NCI-H510A treated with DMSO at 0.1 percent for 48 hours (cell line): Measurements from ENCODE around the gene MRPL11.

Experiments
- DNase-seq: peaks from one replicate; lab custom pipeline; 2025; lab: John Stamatoyannopoulos, UW

The MRPL11 gene

DNA sequence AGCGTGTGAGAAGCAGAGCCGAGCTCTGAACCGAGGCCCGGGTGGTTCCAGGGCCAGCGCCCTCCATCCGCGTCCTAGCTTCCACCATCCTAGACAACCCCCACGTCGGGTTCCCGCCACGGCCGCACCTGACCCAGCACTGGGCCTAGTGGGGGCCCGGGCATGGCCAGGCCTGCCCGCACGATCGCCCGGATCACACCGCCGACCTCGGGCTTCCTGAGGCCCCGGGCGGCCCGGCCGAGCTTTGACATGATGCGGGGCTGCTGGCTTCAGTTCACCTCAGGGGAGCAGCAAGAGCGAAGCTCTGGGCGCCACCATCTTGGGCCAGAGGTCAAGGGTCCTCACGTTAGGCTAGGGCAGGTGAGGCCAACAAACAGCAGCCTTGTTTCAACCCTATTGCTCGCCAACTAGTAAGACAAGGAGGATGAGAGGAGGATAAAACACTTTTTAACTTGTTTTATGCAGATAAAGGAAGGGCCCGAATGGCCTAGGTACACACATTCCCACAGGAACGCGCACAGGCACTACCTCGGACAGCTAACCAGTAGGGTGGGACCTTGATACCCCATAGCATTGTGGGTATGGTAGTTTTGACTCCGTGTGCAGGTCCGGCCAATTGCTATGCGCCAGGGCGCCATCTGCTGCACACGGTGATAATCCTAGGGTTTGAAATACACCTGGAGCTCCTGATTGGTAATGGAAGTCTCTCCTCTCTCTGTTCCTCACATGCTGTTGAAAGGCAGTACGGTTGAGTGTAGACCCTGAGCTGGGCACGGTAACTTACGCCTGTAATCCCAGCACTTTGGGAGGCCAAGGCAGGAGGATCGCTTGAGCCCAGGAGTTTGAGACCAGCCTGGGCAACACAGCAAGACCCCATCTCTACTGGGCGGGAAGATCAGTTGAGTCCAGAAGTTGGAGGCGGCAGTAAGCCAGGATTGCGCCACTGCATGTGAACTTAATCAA lies at the start of gene MRPL11:
MRPL11 (minus strand) TSS at position 345 of the 963 bp plus-strand sequence; CDS start at position 251, 94 bp downstream.
- DNase-seq = peak; percentile 95

DNA sequence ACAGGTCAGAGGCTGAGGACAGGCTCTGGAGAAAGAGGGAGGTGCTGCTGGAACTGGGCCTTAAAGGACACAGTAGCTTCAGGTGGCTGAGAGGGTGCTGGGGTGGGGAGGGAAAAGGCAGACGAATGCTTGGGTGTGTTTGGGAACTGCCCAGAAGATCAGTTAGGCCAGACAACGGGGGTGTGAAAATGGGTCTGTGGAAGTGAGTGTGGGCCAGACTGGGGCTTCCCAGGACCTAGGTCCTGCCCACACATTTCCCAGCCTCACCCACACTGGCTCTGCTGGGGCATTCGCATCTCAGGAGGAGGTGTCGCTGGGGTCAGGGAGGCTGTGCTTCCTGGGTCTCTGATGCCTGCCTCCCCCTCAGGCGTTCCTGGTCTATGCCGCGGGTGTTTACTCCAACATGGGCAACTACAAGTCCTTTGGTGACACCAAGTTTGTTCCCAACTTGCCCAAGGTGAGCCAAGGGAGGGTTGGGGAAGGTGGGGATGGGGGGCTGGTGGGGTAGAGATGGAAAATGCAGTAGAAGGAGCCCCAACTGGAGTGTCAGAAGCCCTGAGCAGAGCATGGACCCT lies 46.2 kb upstream of the MRPL11 start:
- DNase-seq = no peak

GRCh38 chr11:66480117-66480938 lies 41.7 kb upstream of the MRPL11 start, which contains the start of gene DPP3:
Gene DPP3 (plus strand): TSS chr11:66480434. CDS start chr11:66482201, 1,767 bp downstream.
- DNase-seq = peak; percentile 94

DNA sequence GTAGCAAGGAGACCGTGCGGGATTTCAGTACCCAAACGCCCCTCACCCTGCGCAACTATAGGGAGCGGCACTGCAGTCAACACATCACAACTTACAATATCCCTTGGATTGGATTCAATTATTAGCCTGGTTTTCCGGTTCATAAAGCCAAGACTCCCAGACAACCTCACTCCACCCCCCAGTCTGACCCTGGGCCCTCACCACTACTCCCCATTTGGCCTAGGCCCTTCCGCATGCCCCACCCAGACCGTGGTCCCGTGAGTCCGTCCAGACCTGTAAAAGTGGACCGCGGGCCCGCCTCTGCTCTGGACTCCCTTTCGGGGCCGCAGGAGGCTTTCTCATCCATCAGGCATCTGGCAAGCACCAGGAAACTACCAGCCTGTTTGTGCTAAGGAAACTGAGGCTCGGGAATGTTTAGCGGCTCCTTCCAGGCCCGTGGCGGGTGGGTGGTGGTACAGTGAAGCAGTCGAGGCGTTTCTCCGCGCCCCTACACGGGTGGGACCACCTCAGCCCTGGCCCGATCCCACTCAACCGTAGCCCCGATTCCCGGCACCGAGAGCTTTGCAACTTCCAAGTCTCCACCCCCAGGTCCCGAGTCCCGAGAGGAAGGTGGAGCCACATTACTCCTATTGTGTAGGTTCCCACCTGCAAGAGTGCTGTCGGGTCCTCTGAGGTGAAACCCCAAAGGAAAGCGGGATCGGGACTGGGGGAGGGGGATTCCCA lies 40.9 kb upstream of the MRPL11 start:
- DNase-seq = peak; percentile 77

DNA sequence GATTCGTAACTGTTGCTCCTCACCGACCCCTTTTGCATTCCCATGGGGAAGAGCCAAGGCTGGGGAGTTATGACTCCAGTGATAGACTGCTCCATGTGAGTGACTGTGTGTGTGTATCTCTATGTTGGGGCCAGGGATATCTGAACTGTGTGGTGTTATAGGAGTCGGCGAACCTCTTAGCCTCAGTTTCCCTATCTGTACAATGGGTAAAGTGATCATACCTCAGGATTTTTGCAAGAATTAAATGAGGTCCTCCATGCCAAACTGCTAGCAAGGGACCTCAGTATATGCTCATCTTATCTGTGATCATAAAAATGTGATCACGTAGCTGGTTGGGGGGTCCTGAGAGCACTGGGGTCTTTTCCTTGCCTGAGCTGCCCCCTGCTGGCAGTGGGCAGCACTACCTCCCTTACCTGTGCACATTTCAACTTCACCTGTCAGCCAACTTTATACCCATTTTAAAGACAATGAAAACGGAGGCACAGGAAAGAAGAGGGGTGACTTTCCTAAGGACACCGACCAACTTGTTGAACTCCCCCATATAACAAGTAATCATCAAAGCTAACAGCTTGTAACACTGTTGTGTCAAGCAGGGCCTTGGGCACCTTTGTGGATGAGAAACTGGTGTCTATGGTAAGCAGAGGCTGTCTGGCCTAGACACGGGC lies 40.2 kb upstream of the MRPL11 start:
- no peak for DNase-seq

DNA sequence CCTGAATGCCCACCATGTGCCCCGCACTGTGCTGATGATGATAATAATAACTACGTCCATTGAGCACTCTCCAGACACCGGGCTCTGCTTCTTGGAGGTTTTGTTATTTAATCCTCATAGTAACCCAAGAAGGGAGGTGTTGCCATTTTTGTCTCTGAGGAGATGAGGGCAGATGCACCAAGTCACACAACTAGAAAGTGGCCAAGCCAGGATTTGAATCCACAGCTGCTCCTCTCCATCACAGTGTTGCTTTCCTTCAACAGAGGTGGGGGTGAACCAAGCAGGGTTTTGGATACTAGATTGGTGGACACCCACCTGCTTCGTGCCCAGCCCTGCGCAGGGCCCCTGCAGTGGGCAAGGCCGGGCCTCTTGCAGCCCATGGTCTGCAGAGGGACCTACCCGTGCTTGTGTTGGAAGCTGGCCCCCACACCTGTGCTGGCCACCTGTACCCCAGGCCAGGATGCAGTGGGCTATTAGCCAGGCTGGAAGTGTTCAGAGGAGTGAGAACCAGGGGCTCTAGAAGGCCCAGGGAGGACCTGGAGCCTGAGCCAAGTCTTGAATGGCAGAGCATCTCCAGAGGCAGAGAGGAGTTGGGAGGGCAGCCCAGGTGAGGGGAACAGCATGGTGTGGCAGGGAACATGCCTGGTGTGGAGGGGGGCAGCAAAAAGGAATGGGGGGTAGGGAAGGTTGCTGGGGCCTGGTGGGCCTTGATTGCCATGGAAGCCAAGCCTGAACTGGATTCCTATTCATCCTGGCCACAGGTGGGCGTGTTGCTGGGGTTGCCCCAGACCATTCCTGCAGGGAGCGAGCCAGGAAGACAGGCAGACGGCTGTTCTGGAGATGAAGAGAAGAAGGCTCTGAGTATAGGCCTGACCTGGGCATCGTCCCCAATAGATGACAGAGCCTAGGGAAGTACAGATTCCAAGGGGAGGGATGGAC lies 38.9 kb upstream of the MRPL11 start:
- no peak for DNase-seq

DNA sequence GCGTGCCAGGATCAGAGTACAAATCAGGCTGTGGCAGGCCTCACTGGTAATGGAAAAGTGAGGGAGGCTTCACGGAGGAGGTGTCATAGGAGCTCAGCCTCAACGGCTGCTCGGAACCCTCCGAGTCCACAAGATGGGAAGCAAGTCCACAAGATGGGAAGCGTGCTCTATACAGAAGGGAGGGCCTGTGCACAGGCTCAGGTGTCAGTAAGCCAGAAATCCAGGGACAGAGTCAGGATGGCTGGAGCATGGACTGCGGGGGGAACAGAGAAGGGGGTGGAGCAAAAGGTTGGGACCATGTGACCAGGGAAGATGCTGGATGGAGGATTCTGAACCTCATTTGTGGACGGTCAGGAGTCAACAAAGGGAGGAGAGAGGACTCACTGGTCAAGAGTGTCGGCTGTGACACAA lies 38.2 kb upstream of the MRPL11 start:
- DNase-seq = no peak

GRCh38 chr11:66476173-66476840 lies 37.7 kb upstream of the MRPL11 start:
- no peak for DNase-seq

- DNase-seq = no peak
These were observed 36.9 kb upstream of the MRPL11 start for GRCh38 chr11:66475349-66476172.

DNA sequence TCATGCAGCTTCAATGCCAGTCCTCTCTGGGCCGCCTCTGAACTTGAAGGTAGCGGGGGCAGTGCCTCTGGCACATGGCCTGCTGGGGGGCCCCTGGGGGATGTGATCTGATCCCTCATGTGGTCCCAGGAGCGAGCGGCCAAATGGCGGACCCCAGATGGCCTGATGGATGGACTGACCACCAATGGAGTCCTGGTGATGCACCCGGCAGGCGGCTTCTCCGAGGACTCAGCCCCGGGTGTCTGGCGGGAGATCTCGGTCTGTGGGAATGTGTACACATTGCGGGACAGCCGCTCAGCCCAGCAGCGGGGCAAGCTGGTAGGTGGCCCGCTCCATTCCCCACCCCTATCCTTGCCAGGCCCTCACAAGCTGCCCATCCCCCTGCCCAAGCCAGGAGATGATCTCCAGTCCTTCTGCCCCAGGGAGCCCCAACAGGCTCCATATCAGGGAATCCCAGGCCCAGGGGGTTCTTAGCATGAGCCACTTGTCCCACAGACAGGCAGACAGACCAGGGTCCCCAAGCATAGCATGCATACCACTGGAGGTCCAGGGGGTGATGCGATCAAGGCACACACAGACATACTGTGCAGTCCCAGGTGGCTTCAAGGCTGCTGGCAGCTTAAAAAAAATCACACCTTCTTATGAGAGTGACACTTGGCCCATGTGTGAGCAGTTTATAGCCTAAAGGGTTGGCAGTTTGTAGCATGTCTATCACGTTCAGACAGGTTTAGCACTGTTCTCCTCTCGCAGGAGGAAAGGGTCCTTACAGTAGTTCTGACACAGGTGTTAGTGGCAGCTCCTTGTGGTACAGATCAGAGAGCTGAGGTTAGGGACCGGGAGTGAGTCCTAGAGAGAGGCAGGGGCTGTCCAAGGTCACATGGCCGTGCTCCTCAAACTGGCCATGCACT lies 35.2 kb upstream of the MRPL11 start:
- DNase-seq = no peak

DNA sequence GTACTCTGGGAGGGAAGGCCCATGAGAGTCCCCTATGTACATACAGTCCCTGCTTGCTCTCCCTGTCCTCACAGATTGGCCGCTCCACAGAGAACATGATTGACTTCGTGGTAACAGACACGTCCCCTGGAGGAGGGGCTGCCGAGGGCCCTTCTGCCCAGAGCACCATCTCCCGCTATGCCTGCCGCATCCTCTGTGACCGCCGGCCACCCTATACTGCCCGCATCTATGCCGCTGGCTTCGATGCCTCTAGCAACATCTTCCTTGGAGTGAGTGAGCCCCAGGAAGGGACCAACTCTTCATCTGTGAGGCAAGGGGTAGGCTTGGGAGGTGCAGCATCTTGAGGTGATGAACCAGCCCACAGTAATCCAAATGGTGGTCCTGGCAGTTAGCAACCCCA lies 34.5 kb upstream of the MRPL11 start:
- DNase-seq = no peak

- DNase-seq = no peak
These were observed 33.4 kb upstream of the MRPL11 start for GRCh38 chr11:66472054-66472453.

DNA sequence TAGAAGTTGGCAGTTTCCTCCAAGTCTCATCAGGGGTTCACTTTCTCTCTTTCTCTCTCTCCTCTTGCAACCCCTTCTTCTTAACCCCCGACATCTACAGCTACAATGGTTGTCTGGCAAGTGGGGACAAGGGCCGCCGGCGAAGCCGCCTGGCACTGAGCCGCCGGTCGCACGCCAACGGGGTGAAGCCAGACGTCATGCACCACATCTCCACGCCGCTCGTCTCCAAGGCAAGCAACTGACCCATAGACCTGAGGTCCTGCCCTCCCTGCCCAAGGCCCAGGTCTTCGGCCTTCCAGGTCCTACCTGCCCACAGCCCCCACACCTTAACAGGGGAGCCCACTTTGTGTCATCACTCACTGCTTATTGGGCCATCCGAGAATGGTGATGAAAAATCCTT lies 32.5 kb upstream of the MRPL11 start:
- DNase-seq = no peak

DNA sequence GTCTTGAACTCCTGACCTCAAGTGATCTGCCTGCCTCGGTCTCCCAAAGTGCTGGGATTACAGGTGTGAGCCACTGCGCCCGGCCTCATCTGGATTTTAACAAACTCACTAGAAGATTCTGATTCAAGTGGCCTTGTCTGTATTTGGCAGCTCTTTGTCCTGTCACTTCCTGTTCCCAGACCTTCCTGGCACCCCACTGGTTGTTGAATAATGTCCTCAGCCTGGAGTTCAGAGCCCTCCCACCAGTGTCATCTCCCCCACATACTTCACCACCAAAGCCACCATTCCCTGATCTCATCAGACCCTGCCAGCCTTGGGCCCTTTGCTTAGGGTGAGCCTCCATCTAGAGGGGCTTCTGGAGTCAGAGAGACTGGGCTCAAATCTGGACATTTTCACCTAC lies 31.4 kb upstream of the MRPL11 start:
- no peak for DNase-seq

DNA sequence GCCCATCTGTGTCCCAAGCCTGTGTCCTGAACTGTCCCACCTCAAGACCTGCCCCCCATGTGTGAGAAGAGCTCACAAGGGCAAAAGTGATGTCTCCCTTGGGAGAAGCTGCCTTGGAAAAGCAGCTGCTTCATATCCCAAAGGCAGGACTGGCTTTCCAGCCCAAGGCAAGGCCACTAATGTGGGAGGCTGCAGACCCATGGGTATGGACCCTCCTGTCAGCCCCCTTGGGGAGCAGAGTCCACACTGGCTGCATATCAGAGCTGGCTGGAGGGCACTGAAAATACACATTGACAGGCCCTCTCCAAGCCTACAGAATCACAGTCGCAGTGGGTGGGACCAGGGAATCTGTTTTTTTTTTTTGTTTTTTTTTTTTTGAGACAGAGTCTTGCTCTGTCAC lies 30.8 kb upstream of the MRPL11 start:
- DNase-seq = no peak

DNA sequence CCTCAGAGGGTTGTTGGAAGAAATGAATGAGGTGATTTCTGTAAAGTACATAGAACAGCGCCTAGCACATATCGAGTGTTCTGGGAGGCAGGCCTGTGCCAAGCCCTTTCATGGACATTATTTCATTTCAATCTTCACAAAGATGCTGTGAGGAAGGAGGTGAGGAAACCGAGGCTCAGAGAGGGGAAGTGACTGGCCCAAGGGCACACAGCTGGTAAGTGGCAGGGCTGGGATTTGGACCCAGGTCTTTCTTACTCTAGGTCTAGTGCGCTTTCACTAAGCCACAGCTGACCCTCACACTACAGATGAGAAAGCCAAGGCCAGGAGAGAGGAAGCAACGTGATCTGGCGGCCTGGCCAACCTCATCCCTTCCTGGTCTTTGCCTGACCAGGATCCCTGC lies 30.0 kb upstream of the MRPL11 start:
- no peak for DNase-seq

DNA sequence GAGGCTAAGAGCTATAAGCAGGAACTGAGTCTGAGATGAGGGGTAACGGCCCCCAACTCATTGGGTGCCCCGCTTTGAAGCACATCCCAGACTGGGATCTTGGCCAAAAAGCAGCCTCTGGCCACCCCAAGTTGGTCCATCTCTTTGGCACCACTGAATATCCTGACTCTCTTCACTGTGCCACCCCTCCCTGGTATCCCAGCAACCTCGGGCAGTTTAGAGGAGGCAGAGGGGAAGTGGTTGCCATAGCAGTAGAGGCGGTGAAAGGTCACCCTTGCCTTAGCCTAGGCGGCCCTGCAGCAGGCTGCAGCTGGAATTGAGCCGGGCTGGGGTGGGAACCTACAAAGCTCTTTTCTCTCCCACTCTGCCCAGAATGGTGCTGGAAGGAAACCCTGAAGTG lies 29.1 kb upstream of the MRPL11 start:
- no peak for DNase-seq
